NCI-H446 (cell line): Measurements from ENCODE around the gene TSBP1.
"Not testable (repeated sequence)": the region's sequence is repeated elsewhere in the genome, so short reads cannot be mapped to it uniquely, and the experiment has no call there.

Experiments
- DNase-seq, 2 experiments: peaks; one replicate each; lab custom pipeline; 2025; lab: John Stamatoyannopoulos, UW

Gene TSBP1

GRCh38 chr6:32375739-32376529 lies 4.2 kb upstream of the TSBP1 start:
- no peak for DNase-seq

GRCh38 chr6:32371229-32371628 lies 474 bp downstream of the TSBP1 start:
- no peak for DNase-seq

GRCh38 chr6:32370505-32370904 lies 1.2 kb downstream of the TSBP1 start:
- DNase-seq, result no peak

GRCh38 chr6:32369660-32370059 lies 2.0 kb downstream of the TSBP1 start:
- DNase-seq, result no peak

GRCh38 chr6:32367644-32368043 lies 4.1 kb downstream of the TSBP1 start:
- no peak for DNase-seq

GRCh38 chr6:32359225-32359624 lies 12.5 kb downstream of the TSBP1 start:
- not testable (repeated sequence) for DNase-seq

- not testable (repeated sequence) for DNase-seq
Measured at GRCh38 chr6:32358548-32358947, 13.2 kb downstream of the TSBP1 start.

- no peak for DNase-seq
Measured at GRCh38 chr6:32355018-32355417, 16.7 kb downstream of the TSBP1 start.

GRCh38 chr6:32353348-32353747 lies 18.4 kb downstream of the TSBP1 start:
- no peak for DNase-seq

GRCh38 chr6:32340242-32340641 lies 31.5 kb downstream of the TSBP1 start:
- DNase-seq, result no peak

GRCh38 chr6:32337186-32337805 lies 34.4 kb downstream of the TSBP1 start:
- no peak for DNase-seq

- DNase-seq, result no peak
Measured at GRCh38 chr6:32332433-32332832, 39.3 kb downstream of the TSBP1 start.

GRCh38 chr6:32329141-32329540 lies 42.6 kb downstream of the TSBP1 start:
- DNase-seq, result no peak

- DNase-seq, result no peak
Measured at GRCh38 chr6:32327103-32327502, 44.6 kb downstream of the TSBP1 start.

- no peak for DNase-seq
Measured at GRCh38 chr6:32318501-32318900, 53.2 kb downstream of the TSBP1 start.

GRCh38 chr6:32317541-32317940 lies 54.2 kb downstream of the TSBP1 start:
- DNase-seq, result no peak

- no peak for DNase-seq
Measured at GRCh38 chr6:32313964-32314363, 57.7 kb downstream of the TSBP1 start.

GRCh38 chr6:32298632-32299336 lies 72.9 kb downstream of the TSBP1 start:
- DNase-seq, result no peak

- DNase-seq, result not testable (repeated sequence)
Measured at GRCh38 chr6:32294980-32295379, 76.7 kb downstream of the TSBP1 start.

GRCh38 chr6:32294566-32294965 lies 77.1 kb downstream of the TSBP1 start:
- DNase-seq, result no peak

GRCh38 chr6:32293695-32294094 lies 78.0 kb downstream of the TSBP1 start:
- DNase-seq, result no peak

- DNase-seq, result no peak
Measured at GRCh38 chr6:32291543-32291942, 80.2 kb downstream of the TSBP1 start.

- DNase-seq, result no peak
Measured at GRCh38 chr6:32290886-32291450, 80.7 kb downstream of the TSBP1 start.
